PC-3 (cell line): ENCODE results near the gene TMEM238L. TPM values are rescaled to one million over a fixed set of nuclear protein-coding genes. Genes with fewer than 3 reads are reported as not detected.
A peak's percentile ranks its signal among the peaks of the same experiment; 100 is the strongest.

ENCODE experiments used
- ATAC-seq: fragments of 200-7000 bp; cut with Tn5 transposase; 2 replicates; pipeline ENCODE4 v1.9.1; 2020; ENCODE audit warnings: mild to moderate bottlenecking, moderate library complexity
- BruUV-seq: library from RNA; stranded (reverse); fragments of 400-500 nt; replicated peaks from 2 replicates; lab custom pipeline; 2021; lab: Mats Ljungman, UMichigan
- CTCF ChIA-PET: fragments of 300-600 bp; sonication (Branson Sonifier 250); formaldehyde crosslinking; loops from one replicate; lab custom pipeline; 2022; ENCODE audit warnings: antibody characterized with exemption; lab: Charles Lee
- POLR2A ChIA-PET: fragments of 300-600 bp; sonication (Branson Sonifier 250); formaldehyde crosslinking; loops from one replicate; lab custom pipeline; 2022; ENCODE audit warnings: antibody characterized with exemption; ENCODE audit not compliant: unreplicated experiment; lab: Charles Lee
- DNase-seq: peaks from one replicate; pipeline ENCODE4 v3.0.0-alpha.2; 2015
- H2AFZ ChIP-seq: fragments of 300-600 bp; sonication (generic); 2 replicates; pipeline ENCODE4 v1.6.0; 2016; ENCODE audit warnings: antibody characterized with exemption, low read length
- H3F3A ChIP-seq: fragments of 300-600 bp; sonication (generic); one replicate; pipeline ENCODE4 v1.6.0; 2017; ENCODE audit warnings: antibody characterized with exemption, low read length, control low read depth, mild to moderate bottlenecking; ENCODE audit not compliant: unreplicated experiment
- H3K27ac ChIP-seq: fragments of 300-600 bp; sonication (generic); 2 replicates; pipeline ENCODE4 v1.5.1; 2016; ENCODE audit warnings: mild to moderate bottlenecking, low read length
- H3K27me3 ChIP-seq: fragments of 300-600 bp; sonication (generic); 2 replicates; pipeline ENCODE4 v1.6.1; 2016; ENCODE audit warnings: low read length, mixed read lengths
- H3K36me3 ChIP-seq: fragments of 300-600 bp; sonication (generic); 2 replicates; pipeline ENCODE4 v1.6.1; 2016; ENCODE audit warnings: low read depth, mixed run types, low read length, mixed read lengths
- H3K4me1 ChIP-seq: fragments of 300-600 bp; sonication (generic); 2 replicates; pipeline ENCODE4 v1.5.1; 2016; ENCODE audit warnings: low read length; ENCODE audit not compliant: insufficient read depth
- H3K4me2 ChIP-seq: fragments of 300-600 bp; sonication (generic); 2 replicates; pipeline ENCODE4 v1.6.0; 2016; ENCODE audit warnings: low read length
- H3K4me3 ChIP-seq: fragments of 300-600 bp; sonication (generic); 2 replicates; pipeline ENCODE4 v1.5.1; 2016; ENCODE audit warnings: mild to moderate bottlenecking, low read length, mixed read lengths
- H3K79me2 ChIP-seq: fragments of 300-600 bp; sonication (generic); 2 replicates; pipeline ENCODE4 v1.6.1; 2017; ENCODE audit warnings: low read length, mixed read lengths
- H3K9ac ChIP-seq: fragments of 300-600 bp; sonication (generic); 2 replicates; pipeline ENCODE4 v1.6.0; 2016; ENCODE audit warnings: mild to moderate bottlenecking, low read length
- H3K9me2 ChIP-seq: fragments of 300-600 bp; sonication (generic); replicated peaks from 2 replicates; pipeline ENCODE4 v1.6.1; 2016; ENCODE audit warnings: mixed run types, low read length, mixed read lengths
- H3K9me3 ChIP-seq: fragments of 300-600 bp; sonication (generic); 2 replicates; pipeline ENCODE4 v1.6.1; 2016; ENCODE audit warnings: low read length, mixed read lengths
- H4K20me1 ChIP-seq: fragments of 300-600 bp; sonication (generic); 2 replicates; pipeline ENCODE4 v1.6.1; 2016; ENCODE audit warnings: low read length, mixed read lengths
- CTCF ChIP-seq: fragments of 300-600 bp; sonication (generic); conservative IDR thresholded peaks from 2 replicates; pipeline ENCODE4 v1.5.1; 2017; ENCODE audit warnings: antibody characterized with exemption, low read depth, mild to moderate bottlenecking, low read length
- EZH2 ChIP-seq: fragments of 300-600 bp; sonication (generic); IDR thresholded peaks from one replicate; pipeline ENCODE4 v1.6.1; 2017; ENCODE audit warnings: antibody characterized with exemption, mild to moderate bottlenecking, low read length; ENCODE audit not compliant: unreplicated experiment
- EZH2phosphoT487 ChIP-seq: fragments of 300-600 bp; sonication (generic); IDR thresholded peaks from 2 replicates; pipeline ENCODE4 v1.6.1; 2018; ENCODE audit warnings: mild to moderate bottlenecking, antibody characterized with exemption, low read length, borderline replicate concordance
- intact Hi-C: fragments of 100-400 bp; cut with micrococcal nuclease; formaldehyde crosslinking; loops from 2 replicates; pipeline ENCODE4 v1.9.0; 2023
- total RNA-seq: library from RNA; depleted of rRNA; stranded (reverse); fragments of >200 nt; gene quantifications from 2 replicates; pipeline ENCODE4 v1.2.3, GENCODE V29; 2014

Gene TMEM238L
- total RNA-seq, 1 experiment from 2014 or later: not detected

GRCh38 chr17:10789694-10790271 lies 14.1 kb downstream of the TMEM238L start:
- ATAC-seq (no peak), DNase-seq (no peak)
- H3K4me3 ChIP-seq: no peak overlapping the region
- no peak overlapping the region for H2AFZ ChIP-seq
- H3K4me1 ChIP-seq: 0 out of 2 replicates have a peak, but pooled peaks cover 12% of the 10 kb centered on the region
- H3K9me2 ChIP-seq: no peaks in the 10 kb centered on the region
- CTCF ChIA-PET: no interaction called here
- POLR2A ChIA-PET: no interaction called here
- H3F3A ChIP-seq: no peaks in the 10 kb centered on the region
- no peak overlapping the region for H3K9ac ChIP-seq
- peak overlapping the region; percentile 32; the same call in 1 of the 2 replicates for H3K27ac ChIP-seq
- H4K20me1 ChIP-seq: no peaks in the 10 kb centered on the region
- BruUV-seq: no TSS peak
- H3K79me2 ChIP-seq: no peaks in the 10 kb centered on the region
- TF ChIP-seq EZH2phosphoT487: no peak
- TF ChIP-seq CTCF: no peak
- TF ChIP-seq EZH2: no peak
- H3K36me3 ChIP-seq: no peaks in the 10 kb centered on the region
- H3K4me2 ChIP-seq: no peak overlapping the region
- no peaks in the 10 kb centered on the region for H3K9me3 ChIP-seq
- intact Hi-C loops: no loop called here
- no peaks in the 10 kb centered on the region for H3K27me3 ChIP-seq

GRCh38 chr17:10787306-10788045 lies 16.4 kb downstream of the TMEM238L start:
- no peak overlapping the region for H2AFZ ChIP-seq
- POLR2A ChIA-PET: no interaction called here
- H3K79me2 ChIP-seq: no peaks in the 10 kb centered on the region
- no peak for DNase-seq
- no TSS peak for BruUV-seq
- 0 out of 2 replicates have a peak, but pooled peaks cover 12% of the 10 kb centered on the region for H3K4me1 ChIP-seq
- no peaks in the 10 kb centered on the region for H3K9me3 ChIP-seq
- no peak overlapping the region for H3K27ac ChIP-seq
- H3K4me2 ChIP-seq: no peak overlapping the region
- no peaks in the 10 kb centered on the region for H3F3A ChIP-seq
- H3K36me3 ChIP-seq: no peaks in the 10 kb centered on the region
- H3K4me3 ChIP-seq: no peak overlapping the region
- H3K9ac ChIP-seq: no peak overlapping the region
- no peaks in the 10 kb centered on the region for H3K27me3 ChIP-seq
- CTCF ChIA-PET: no interaction called here
- TF ChIP-seq EZH2phosphoT487: no peak
- no peak for TF ChIP-seq EZH2
- no peak for TF ChIP-seq CTCF
- intact Hi-C loops: no loop called here
- H3K9me2 ChIP-seq: no peaks in the 10 kb centered on the region
- ATAC-seq: no peak
- no peaks in the 10 kb centered on the region for H4K20me1 ChIP-seq

GRCh38 chr17:10785295-10785694 lies 18.6 kb downstream of the TMEM238L start:
- no peaks in the 10 kb centered on the region for H3K9me2 ChIP-seq
- H3K4me1 ChIP-seq: 0 out of 2 replicates have a peak, but pooled peaks cover 9% of the 10 kb centered on the region
- ChIA-PET CTCF (no interaction called here), POLR2A (no interaction called here)
- H2AFZ ChIP-seq: no peak overlapping the region
- no peaks in the 10 kb centered on the region for H4K20me1 ChIP-seq
- no peak overlapping the region for H3K4me2 ChIP-seq
- H3K9me3 ChIP-seq: no peaks in the 10 kb centered on the region
- H3K9ac ChIP-seq: no peak overlapping the region
- no peaks in the 10 kb centered on the region for H3K27me3 ChIP-seq
- H3K27ac ChIP-seq: no peak overlapping the region
- no peak for DNase-seq
- H3K4me3 ChIP-seq: no peak overlapping the region
- ATAC-seq: no peak
- no peaks in the 10 kb centered on the region for H3F3A ChIP-seq
- no peaks in the 10 kb centered on the region for H3K79me2 ChIP-seq
- TF ChIP-seq EZH2: no peak
- TF ChIP-seq EZH2phosphoT487: no peak
- no peak for TF ChIP-seq CTCF
- BruUV-seq: no TSS peak
- intact Hi-C loops: no loop called here
- H3K36me3 ChIP-seq: no peaks in the 10 kb centered on the region
